Heart left ventricle (tissue), 13 donors: Measurements from ENCODE around the gene TBC1D3B.

Experiments used
- CTCF ChIP-seq, 12 donors: fragments of 200-600 bp; sonication (generic) in 4 of 12; IDR thresholded peaks; one replicate each; pipeline versions ENCODE4 v1.5.0 to v1.8.0; 2018 to 2022; ENCODE audit warnings: antibody characterized with exemption in 12 of 12, mild to moderate bottlenecking in 5 of 12
- POLR2A ChIP-seq, 2 donors: fragments of 450-650 bp; IDR thresholded peaks; one replicate each; pipeline ENCODE4 v1.6.1; 2017; ENCODE audit warnings: antibody characterized with exemption in 2 of 2, mild to moderate bottlenecking in 2 of 2, moderate library complexity in 2 of 2
- donor health status: ischemic (EF 13 %, LVEDD 7.1; RV severe dilation, severe dysfunction).
- donor health status: DM: no; HTN: yes; CAD: no.
- donor health status: DM: no; HTN: no; CAD: no.
- donor health status: ischemic (EF 25% LVEDD 6.9; RV normal size, moderate dysfunction).
- donor health status: ischemic (EF 25% LVEDD 5.7; RV mildly dilated, moderate dysfunction).
- donor health status: ischemic (EF 35%, LVEDD 5.7; RV mildly dilated, moderate dysfunction).
- donor health status: nonischemic (EF 11% LVEDD 7.7; RV severe dilation, severe dysfunction).
- donor health status: DM: yes; HTN: yes; CAD: no.
- donor health status: PGD.
- donor health status: ischemic (EF 29% LVEDD 5.4; RV normal size, mild dysfunction).
- donor health status: nonischemic (EF 23%, LVEDD 6.1; RV moderate dilation, normal function).

DNA sequence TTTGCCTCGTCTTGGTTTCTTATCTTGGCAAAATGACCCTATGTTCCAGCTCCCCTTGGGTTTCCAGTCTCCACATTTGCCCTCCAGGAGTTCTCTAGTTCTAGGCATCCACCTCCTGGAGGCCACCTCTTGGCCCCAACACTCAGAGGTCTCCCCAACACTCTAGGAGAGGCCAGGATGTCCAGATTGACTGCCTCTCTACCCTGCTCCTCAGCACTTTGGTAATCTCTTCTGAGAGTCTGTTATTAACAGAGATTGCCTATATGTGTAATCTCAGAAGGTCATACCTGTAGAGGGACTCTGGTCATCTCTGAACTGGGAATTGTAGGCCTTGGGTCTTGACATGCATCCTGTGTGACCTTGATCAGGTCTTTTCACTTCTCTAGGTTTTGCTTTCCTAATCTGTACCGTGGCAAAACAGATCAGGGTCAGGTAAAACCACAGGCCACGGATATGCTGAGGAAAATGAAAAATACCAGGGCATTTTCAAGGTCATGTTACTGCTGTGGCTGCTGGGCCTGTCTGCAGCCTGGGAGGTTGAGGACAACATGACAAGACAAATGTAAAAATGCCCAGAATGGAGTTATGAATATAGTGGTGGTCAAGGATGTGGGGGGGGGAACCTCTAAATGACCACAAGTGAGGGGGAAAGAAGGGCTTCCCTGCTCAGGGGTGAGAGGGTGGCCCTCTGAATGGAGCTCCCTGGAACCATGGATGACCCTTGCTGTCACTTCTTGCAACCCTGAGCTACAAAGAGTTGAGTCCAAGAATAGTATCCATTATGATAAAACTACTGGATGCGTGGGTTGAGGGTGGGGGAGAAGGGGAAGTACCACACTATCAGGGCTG lies 29.4 kb upstream of the TBC1D3B start:
- TF ChIP-seq CTCF (IDR thresholded peaks at IDR 0.05) (no peak), POLR2A (IDR thresholded peaks at IDR 0.05) (no peak)
